Right atrium auricular region (tissue), 2 donors: Measurements from ENCODE around the gene ISX. TPM values are rescaled to one million over a fixed set of nuclear protein-coding genes. Genes with fewer than 3 reads are reported as not detected.

ENCODE experiments used
- DNase-seq: peaks from one replicate; pipeline ENCODE4 v3.0.0-alpha.2; 2019; ENCODE audit warnings: low spot score
- H3K27ac ChIP-seq, 2 donors: fragments of 200-600 bp; sonication (generic); 1 replicate in 1 of 2; 2 replicates in 1 of 2; pipeline ENCODE4 v1.5.1; 2016 to 2019
- H3K27me3 ChIP-seq, 2 donors: fragments of 200-600 bp; sonication (generic); one replicate each; pipeline versions ENCODE4 v1.5.1 to v1.6.0; 2017 to 2019
- H3K36me3 ChIP-seq: fragments of 200-600 bp; sonication (generic); one replicate; pipeline ENCODE4 v1.5.1; 2016
- H3K4me1 ChIP-seq, 2 donors: fragments of 200-600 bp; sonication (generic); one replicate each; pipeline versions ENCODE4 v1.5.1 to v1.6.0; 2017 to 2019
- H3K4me3 ChIP-seq, 2 donors: fragments of 200-600 bp; sonication (generic); 1 replicate in 1 of 2; 2 replicates in 1 of 2; pipeline ENCODE4 v1.5.1; 2017 to 2019; ENCODE audit warnings: mild to moderate bottlenecking in 1 of 2, moderate library complexity in 1 of 2
- H3K9me3 ChIP-seq, 2 donors: fragments of 200-600 bp; sonication (generic); one replicate each; pipeline ENCODE4 v1.5.1; 2019
- total RNA-seq, 2 donors: library from RNA; depleted of rRNA; stranded (reverse); fragments of >200 nt; gene quantifications; one replicate each; pipeline ENCODE4 v1.1.0, GENCODE V29; 2016
- TF ChIP-seq, protein P1 (sequence below), 2 donors: fragments of 200-600 bp; sonication (generic); IDR thresholded peaks; one replicate each; pipeline ENCODE4 v1.5.1; 2019; ENCODE audit warnings: antibody characterized with exemption in 2 of 2

The ISX gene
- total RNA-seq, 2 donors from 2014 or later, result not detected

DNA sequence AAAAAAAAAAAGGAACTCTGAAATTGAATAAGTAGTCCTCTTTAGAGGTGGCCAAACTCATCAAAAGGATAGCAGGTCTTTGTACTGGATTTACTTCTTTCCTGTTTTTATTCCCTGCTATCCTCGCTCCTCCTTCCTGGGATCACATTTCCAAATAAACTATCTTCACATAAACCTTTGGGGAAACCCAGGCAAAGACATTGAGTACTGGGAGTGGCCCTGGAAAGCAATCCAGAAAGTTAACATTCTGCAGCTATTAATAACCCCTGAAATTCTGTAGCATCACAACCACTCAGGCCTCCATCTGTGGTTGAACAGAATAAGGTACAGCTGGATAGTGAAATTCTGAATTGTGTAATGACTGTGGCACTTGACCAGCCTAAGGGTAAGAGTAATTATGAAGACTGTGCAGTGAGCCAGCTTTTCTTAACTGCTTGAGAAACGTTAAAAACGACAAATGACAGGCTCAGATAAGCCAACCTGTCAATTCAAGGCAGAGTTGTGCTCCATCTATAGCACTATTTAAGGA, 58.8 kb downstream of the ISX start:
- Histone ChIP-seq H3K36me3 (no peaks in the 10 kb centered on the region), H3K4me3 (no peak overlapping the region), H3K9me3 (no peaks in the 10 kb centered on the region), H3K27ac (no peak overlapping the region), H3K4me1 (no peaks in the 10 kb centered on the region), H3K27me3 (no peaks in the 10 kb centered on the region)
- no peak for DNase-seq
- TF ChIP-seq, protein P1, sequence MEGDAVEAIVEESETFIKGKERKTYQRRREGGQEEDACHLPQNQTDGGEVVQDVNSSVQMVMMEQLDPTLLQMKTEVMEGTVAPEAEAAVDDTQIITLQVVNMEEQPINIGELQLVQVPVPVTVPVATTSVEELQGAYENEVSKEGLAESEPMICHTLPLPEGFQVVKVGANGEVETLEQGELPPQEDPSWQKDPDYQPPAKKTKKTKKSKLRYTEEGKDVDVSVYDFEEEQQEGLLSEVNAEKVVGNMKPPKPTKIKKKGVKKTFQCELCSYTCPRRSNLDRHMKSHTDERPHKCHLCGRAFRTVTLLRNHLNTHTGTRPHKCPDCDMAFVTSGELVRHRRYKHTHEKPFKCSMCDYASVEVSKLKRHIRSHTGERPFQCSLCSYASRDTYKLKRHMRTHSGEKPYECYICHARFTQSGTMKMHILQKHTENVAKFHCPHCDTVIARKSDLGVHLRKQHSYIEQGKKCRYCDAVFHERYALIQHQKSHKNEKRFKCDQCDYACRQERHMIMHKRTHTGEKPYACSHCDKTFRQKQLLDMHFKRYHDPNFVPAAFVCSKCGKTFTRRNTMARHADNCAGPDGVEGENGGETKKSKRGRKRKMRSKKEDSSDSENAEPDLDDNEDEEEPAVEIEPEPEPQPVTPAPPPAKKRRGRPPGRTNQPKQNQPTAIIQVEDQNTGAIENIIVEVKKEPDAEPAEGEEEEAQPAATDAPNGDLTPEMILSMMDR (IDR thresholded peaks at IDR 0.05), result no peak

DNA sequence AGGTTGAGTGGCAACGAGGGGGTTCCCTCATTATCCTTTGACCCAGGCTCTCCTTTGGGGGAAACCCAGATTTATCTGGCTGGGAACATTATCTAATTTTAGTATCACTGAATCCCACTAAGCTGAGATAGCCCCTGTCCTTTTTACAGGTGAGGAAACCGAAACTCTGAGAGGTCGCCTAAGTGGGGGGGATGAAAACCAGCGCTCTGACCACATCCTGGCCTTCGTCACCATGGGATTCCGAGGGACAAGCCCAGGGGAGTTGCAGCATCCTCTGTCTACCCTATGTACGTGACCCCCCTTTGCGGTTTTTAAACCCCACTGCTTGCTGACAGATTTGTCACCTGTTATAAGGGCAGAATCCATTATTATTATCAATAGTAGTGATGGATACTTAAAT, 61.0 kb downstream of the ISX start:
- Histone ChIP-seq H3K27me3 (no peaks in the 10 kb centered on the region), H3K27ac (no peak overlapping the region), H3K9me3 (no peaks in the 10 kb centered on the region), H3K4me3 (no peak overlapping the region), H3K4me1 (no peaks in the 10 kb centered on the region), H3K36me3 (no peaks in the 10 kb centered on the region)
- no peak for DNase-seq
- TF ChIP-seq, protein P1 (IDR thresholded peaks at IDR 0.05), result no peak

DNA sequence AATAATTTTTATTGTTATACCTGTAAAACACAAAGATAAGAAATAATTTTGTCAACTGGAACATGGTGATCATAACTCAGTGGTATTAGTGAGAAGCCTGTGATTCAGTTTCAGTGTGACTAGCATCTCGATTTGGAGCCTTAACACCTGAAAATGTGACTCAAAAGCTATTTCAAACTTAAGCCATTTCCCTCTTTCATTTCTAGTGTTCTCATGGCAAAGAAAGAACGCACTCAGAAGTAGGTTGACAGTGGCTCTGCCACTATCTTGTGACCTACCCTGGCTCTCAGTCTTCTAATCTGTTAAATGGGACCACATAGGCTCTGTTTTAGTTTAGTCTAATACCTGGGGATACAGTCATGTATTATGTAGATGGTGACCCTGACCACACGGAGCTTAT, 62.7 kb downstream of the ISX start:
- no peaks in the 10 kb centered on the region for H3K9me3 ChIP-seq
- H3K27me3 ChIP-seq, result no peaks in the 10 kb centered on the region
- DNase-seq, result no peak
- TF ChIP-seq, protein P1 (IDR thresholded peaks at IDR 0.05), result no peak
- no peaks in the 10 kb centered on the region for H3K4me1 ChIP-seq
- no peak overlapping the region for H3K4me3 ChIP-seq
- no peak overlapping the region for H3K27ac ChIP-seq
- H3K36me3 ChIP-seq, result no peaks in the 10 kb centered on the region

DNA sequence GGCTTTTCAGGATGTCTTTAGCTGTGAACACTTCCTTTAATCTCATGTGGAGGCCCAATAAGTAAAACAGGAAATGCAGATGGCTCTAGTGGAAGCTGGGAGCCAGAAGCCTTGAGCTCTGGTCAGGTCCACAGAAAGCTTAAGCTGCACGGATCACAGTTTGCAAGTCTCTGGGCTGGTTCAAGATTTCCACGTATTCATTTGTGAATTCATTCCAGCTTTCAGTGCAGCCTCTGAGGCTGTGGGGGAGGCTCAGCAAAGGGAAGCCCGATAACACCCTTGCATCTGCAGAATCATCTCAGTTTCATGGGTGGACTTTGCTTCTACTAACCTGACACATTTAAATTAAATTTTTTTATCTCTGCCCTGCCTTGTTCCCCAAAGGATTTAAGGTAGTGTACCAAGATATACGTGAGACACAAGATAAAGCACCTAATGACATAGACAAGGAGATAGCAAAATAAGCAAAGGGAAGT, 65.6 kb downstream of the ISX start:
- H3K36me3 ChIP-seq, result no peaks in the 10 kb centered on the region
- H3K4me3 ChIP-seq, result no peak overlapping the region
- no peaks in the 10 kb centered on the region for H3K27me3 ChIP-seq
- TF ChIP-seq, protein P1 (IDR thresholded peaks at IDR 0.05), result no peak
- H3K4me1 ChIP-seq, result no peaks in the 10 kb centered on the region
- no peak for DNase-seq
- no peak overlapping the region for H3K27ac ChIP-seq
- H3K9me3 ChIP-seq, result no peaks in the 10 kb centered on the region

DNA sequence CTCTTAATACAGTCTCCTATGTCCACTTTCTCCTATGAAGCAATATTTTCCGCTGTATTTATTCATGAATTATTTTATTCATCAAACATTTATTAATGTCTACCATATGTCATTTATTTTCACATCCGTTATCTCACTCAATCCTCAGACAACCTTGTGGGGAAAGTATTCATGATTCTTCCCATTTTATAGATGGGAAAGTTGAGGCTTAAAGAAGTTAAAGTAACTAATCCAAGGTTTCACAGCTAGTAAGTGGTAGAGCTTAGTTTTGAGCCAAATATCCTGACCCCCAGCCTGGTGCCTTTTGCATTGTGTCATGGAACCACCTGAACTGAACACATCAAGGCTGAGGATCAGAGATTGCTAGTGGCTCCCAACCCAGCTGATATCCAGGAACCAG, 66.6 kb downstream of the ISX start:
- TF ChIP-seq, protein P1 (IDR thresholded peaks at IDR 0.05), result no peak
- Histone ChIP-seq H3K9me3 (no peaks in the 10 kb centered on the region), H3K4me3 (no peak overlapping the region), H3K27ac (no peak overlapping the region), H3K36me3 (no peaks in the 10 kb centered on the region), H3K4me1 (no peaks in the 10 kb centered on the region), H3K27me3 (no peaks in the 10 kb centered on the region)
- DNase-seq, result no peak
